ENCODE measurements around the gene CENPU. TPM values are rescaled to one million over a fixed set of nuclear protein-coding genes. Genes with fewer than 3 reads are reported as not detected.
A peak's percentile ranks its signal among the peaks of the same experiment; 100 is the strongest.

CENPU gene
- total and polyA plus RNA-seq, 5 donors: 0.66 to 1.8 (median 1.4) TPM

DNA sequence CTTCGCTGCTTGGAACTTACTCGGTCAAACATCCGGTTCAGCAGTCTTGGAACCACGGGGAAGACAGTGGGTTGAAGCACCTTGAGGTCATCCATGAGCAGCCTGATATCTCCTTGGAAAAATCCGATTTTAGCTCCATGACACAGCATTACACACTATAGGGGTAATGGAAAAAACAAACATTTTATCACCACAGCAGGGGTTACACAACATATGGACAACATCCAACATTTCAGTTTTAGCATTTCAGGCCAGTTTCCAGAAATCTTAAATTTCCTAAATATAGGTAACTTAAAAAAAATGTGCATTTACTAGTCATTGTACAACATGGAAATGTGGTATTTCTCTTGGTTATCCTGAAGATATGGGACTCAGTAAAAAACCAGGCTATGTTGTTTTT is 34.4 kb upstream of the CENPU start:
- no peaks in the 10 kb centered on the region for H3K4me1 ChIP-seq (ENCODE audit: control insufficient read depth, insufficient read depth, low read length)
- ATAC-seq: no peak
- no peaks in the 10 kb centered on the region for H3K9me3 ChIP-seq (ENCODE audit: control insufficient read depth, low read length)
- no peaks in the 10 kb centered on the region for H3K27me3 ChIP-seq (ENCODE audit: control insufficient read depth, insufficient read depth)
- DNase-seq: no peak
- no peak overlapping the region for H3K27ac ChIP-seq (ENCODE audit: low read length)
- intact Hi-C loops (cut with DNase I): no loop called here
- no peak overlapping the region for H3K4me3 ChIP-seq (ENCODE audit: low read length)
- WGBS: 80% methylated on average over 5 of the region's 5 CpGs

DNA sequence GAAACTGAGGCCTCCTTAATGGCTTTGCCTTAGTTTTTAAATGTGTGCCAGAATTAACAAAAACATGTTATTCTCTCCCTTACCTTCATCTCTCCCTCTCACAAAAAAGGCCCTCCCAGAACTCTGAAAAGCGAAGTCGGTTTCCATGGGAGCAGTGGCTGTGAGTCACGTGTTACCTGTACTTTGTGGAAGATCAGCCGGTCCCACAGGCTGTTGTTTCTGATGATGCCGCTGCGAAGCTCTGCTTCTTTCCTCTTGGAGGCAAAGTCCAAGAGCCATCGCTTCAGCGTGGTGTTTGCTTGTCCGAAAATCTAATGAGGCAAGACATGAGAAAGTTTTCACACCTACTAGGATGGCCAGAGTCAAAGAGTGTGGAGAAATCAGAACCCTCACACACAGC is 32.5 kb upstream of the CENPU start:
- DNase-seq (no peak), ATAC-seq (no peak)
- 97% methylated on average over 9 of the region's 9 CpGs for WGBS
- no peaks in the 10 kb centered on the region for H3K4me1 ChIP-seq (ENCODE audit: control insufficient read depth, insufficient read depth, low read length)
- H3K27me3 ChIP-seq (ENCODE audit: control insufficient read depth, insufficient read depth): no peaks in the 10 kb centered on the region
- no peak overlapping the region for H3K27ac ChIP-seq (ENCODE audit: low read length)
- H3K9me3 ChIP-seq (ENCODE audit: control insufficient read depth, low read length): no peaks in the 10 kb centered on the region
- no peak overlapping the region for H3K4me3 ChIP-seq (ENCODE audit: low read length)
- intact Hi-C loops (cut with DNase I): no loop called here

DNA sequence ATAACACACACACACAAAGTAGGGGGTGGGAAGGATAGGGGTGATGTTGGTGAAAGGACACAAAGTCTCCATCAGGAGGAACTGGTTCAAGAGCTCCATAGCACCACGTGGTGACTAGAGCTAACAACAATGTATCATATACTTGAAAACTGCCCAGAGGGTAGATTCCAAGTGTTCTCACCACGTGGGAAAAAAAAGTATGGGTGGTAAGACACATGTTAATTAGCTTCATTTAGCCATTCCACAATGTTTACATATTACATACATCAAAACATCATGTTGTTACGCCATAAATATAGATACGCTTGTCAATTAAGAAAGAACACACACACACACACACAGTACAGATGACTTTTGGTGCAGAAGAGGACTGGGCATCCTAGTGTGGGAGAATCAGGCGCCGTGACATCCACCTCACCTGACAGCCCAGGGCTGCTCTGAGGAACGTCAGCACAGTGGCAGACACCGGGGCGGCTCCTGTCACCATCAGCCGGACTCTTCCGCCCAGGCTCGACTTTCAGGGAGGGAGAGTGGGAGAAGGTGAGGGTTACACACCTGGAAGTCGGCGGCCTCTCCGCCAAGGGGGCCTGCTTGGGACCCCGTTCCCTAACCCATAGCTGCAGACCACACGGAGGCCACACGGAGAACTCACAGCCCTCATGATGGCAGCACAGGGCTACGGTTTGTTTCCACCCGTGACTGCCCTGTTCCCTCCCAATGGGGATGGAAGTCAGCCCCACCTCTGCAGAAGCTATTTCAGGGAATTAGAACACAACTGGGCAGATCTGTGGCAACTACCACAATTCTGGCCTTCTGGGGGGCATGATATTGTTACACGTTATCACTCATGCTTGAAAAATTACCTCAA is 31.8 kb upstream of the CENPU start:
- no peaks in the 10 kb centered on the region for H3K9me3 ChIP-seq (ENCODE audit: control insufficient read depth, low read length)
- 84% methylated on average over 21 of the region's 21 CpGs for WGBS
- no peak for ATAC-seq
- H3K27me3 ChIP-seq (ENCODE audit: control insufficient read depth, insufficient read depth): no peaks in the 10 kb centered on the region
- DNase-seq: no peak
- no peak overlapping the region for H3K27ac ChIP-seq (ENCODE audit: low read length)
- no peak overlapping the region for H3K4me3 ChIP-seq (ENCODE audit: low read length)
- no peaks in the 10 kb centered on the region for H3K4me1 ChIP-seq (ENCODE audit: control insufficient read depth, insufficient read depth, low read length)
- intact Hi-C loops (cut with DNase I): no loop called here

DNA sequence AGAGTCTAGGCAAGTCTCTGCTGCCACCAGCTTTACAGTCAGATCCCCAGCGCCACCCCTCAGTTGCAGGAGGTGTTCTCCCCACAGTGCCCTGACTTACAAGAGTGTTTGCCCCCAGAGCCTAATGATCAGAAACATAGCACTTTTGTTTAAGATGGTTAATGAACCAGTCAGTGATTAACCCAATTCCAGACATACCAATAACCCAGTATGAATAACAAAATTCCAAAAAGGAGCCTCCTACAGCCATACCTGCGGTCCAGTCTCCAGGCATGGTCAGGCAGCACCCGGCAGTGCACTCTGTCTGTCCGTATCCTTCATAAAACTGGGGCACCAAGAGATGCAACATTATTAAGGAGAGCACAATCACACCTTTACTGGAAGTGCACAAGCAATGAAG is 30.7 kb upstream of the CENPU start:
- no peaks in the 10 kb centered on the region for H3K27me3 ChIP-seq (ENCODE audit: control insufficient read depth, insufficient read depth)
- H3K4me1 ChIP-seq (ENCODE audit: control insufficient read depth, insufficient read depth, low read length): no peaks in the 10 kb centered on the region
- H3K27ac ChIP-seq (ENCODE audit: low read length): no peak overlapping the region
- WGBS: 95% methylated on average over 4 of the region's 4 CpGs
- intact Hi-C loops (cut with DNase I): no loop called here
- H3K4me3 ChIP-seq (ENCODE audit: low read length): no peak overlapping the region
- ATAC-seq (no peak), DNase-seq (no peak)
- H3K9me3 ChIP-seq (ENCODE audit: control insufficient read depth, low read length): no peaks in the 10 kb centered on the region

DNA sequence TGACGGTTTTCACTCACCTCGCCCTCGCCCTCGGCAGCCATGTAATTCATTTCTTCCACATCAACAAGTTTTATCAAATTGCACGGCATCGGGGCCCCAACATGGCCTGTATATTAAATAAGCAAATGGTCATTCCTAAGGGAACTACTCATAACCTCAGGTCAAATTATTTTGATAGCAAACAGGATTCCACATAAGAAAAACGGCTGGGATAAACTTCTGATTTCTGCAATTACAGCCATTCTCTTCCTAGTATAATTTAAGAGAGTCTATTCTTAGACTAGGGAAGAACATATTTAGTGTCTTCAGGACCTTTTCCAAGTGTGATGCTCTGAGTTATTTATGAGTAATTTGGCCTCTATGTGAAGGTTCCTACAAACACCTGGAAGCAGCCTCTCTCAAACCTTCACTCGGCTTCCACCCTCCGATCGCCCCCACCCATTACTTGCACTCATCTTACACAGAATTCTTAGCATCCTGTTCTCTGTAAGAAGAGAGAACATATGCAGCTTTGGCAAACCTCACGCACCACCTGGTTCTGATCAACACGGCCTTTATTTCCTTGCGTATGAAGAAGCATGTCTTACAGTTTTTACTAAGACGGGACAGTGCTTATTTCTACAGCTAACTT is 29.4 kb upstream of the CENPU start:
- no peak overlapping the region for H3K27ac ChIP-seq (ENCODE audit: low read length)
- intact Hi-C loops (cut with DNase I): no loop called here
- ATAC-seq: no peak

DNA sequence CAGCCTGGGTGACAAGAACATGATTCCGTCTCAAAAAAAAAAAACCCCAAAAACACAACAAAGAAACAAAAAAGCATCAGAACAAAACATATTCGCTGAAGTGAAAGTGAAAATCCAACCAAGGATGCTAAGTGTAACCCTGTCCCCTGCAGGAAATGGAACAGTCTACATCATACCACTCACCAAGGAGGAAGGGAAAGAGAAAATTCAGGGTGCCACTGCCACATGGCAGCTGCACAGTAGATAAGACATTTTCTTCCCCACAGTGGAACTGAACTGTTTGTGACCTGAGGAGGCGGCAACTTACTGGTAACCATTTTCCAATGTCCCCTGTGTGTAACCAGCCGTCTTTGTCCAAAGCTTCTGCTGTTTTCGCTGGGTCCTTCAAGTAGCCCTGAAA is 28.2 kb upstream of the CENPU start:
- intact Hi-C loops (cut with DNase I): no loop called here
- DNase-seq (no peak), ATAC-seq (no peak)
- 85% methylated on average over 5 of the region's 5 CpGs for WGBS
- H3K9me3 ChIP-seq (ENCODE audit: control insufficient read depth, low read length): no peaks in the 10 kb centered on the region
- H3K4me3 ChIP-seq (ENCODE audit: low read length): no peak overlapping the region
- no peaks in the 10 kb centered on the region for H3K4me1 ChIP-seq (ENCODE audit: control insufficient read depth, insufficient read depth, low read length)
- H3K27ac ChIP-seq (ENCODE audit: low read length): no peak overlapping the region
- H3K27me3 ChIP-seq (ENCODE audit: control insufficient read depth, insufficient read depth): no peaks in the 10 kb centered on the region

More for the DNA sequence above, 29.4 kb upstream of the CENPU start:
- Histone ChIP-seq H3K4me3 (ENCODE audit: low read length) (no peak overlapping the region), H3K27me3 (ENCODE audit: control insufficient read depth, insufficient read depth) (no peaks in the 10 kb centered on the region), H3K9me3 (ENCODE audit: control insufficient read depth, low read length) (no peaks in the 10 kb centered on the region), H3K4me1 (ENCODE audit: control insufficient read depth, insufficient read depth, low read length) (no peaks in the 10 kb centered on the region)
- DNase-seq: no peak
- WGBS: 84% methylated on average over 14 of the region's 14 CpGs

DNA sequence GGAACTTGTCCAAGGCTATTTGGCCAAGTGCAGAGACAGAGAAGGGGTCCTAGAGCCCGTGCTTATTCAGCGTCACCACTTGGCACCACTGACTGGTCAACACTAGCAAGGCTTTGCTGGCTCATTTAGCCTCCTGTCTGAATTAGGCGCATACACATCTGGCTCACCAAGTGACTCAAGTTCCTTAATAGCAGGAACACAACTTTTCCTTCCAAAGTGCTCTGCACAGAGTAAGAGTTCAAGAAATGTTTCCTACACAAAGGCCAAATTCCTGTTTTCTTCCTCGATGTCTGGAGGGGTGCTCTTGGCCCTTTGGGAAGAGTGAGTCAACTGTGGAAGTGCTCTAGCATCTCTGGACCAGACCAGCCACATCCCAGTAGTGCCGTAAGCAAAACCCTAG is 26.8 kb upstream of the CENPU start:
- Histone ChIP-seq H3K27ac (ENCODE audit: low read length) (no peak overlapping the region), H3K4me1 (ENCODE audit: control insufficient read depth, insufficient read depth, low read length) (no peaks in the 10 kb centered on the region), H3K4me3 (ENCODE audit: low read length) (no peak overlapping the region), H3K9me3 (ENCODE audit: control insufficient read depth, low read length) (no peaks in the 10 kb centered on the region), H3K27me3 (ENCODE audit: control insufficient read depth, insufficient read depth) (no peaks in the 10 kb centered on the region)
- ATAC-seq (no peak), DNase-seq (no peak)
- WGBS: 87% methylated on average over 5 of the region's 5 CpGs
- intact Hi-C loops (cut with DNase I): no loop called here

DNA sequence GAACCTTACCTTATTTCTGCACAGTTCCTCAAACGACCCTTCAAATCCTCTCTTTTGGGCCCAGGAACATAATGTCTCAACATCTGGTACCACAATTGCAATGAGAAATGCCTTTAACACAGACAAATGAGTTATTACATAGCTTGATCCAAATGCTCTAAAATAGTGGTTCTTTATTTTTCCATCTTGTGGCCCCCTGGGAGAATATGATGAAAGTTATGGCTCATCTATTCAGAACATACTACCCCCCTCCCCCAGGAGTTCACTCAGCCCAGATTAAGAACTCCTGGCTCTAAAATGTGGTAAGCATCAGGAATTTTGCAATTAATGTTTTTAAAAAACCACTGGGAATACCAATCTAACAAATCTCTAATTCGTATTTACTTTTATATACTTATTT is 23.9 kb upstream of the CENPU start:
- Histone ChIP-seq H3K27me3 (ENCODE audit: control insufficient read depth, insufficient read depth) (no peaks in the 10 kb centered on the region), H3K27ac (ENCODE audit: low read length) (no peak overlapping the region), H3K9me3 (ENCODE audit: control insufficient read depth, low read length) (no peaks in the 10 kb centered on the region), H3K4me1 (ENCODE audit: control insufficient read depth, insufficient read depth, low read length) (no peaks in the 10 kb centered on the region), H3K4me3 (ENCODE audit: low read length) (no peak overlapping the region)
- intact Hi-C loops (cut with DNase I): no loop called here
- ATAC-seq: peak; percentile 60 to 61
- 40% methylated on average over 2 of the region's 2 CpGs for WGBS
- no peak for DNase-seq

DNA sequence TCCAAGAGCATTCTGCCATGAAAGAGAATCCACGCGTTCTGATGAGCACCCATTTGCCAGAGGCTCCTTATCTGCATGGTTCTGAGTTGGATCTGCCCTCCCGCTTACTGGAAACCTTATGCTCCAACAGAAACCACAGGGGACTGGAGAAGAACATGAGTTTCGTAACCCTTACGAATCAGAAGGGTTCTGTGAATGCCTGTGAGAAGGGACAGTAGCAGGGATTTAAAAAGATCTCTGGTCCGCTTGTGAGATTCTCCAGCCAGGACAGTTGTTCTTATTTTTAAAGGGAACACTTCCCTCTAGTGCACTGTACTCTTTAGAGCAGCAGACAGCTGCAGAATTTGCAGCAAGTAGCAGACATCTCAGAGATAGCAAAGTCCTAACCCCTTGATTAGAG is 22.5 kb upstream of the CENPU start:
- H3K4me1 ChIP-seq (ENCODE audit: control insufficient read depth, insufficient read depth, low read length): no peaks in the 10 kb centered on the region
- peak; percentile 89 to 90 for ATAC-seq

DNA sequence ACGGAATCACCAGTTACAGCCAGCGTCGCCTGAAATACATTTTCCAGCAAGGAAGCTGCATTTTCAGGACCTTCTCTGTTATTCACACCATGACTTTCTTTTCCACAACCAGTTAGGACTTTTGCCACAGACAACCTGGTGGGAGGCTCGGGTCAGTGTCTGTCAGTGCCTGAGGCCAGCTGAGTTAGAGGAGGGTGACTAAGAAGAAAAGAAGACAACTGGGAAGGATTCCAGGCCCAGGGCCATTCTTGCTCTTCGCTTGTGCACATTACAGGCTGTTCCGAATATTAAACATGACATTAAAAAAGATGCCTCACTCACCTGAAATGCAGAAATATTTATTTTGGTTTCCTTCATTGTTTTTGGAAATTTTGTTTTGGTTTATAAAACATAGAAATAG is 21.4 kb upstream of the CENPU start:
- 80% methylated on average over 6 of the region's 6 CpGs for WGBS
- Histone ChIP-seq H3K4me1 (ENCODE audit: control insufficient read depth, insufficient read depth, low read length) (peaks cover 4% of the 10 kb centered on the region), H3K4me3 (ENCODE audit: low read length) (no peak overlapping the region), H3K27me3 (ENCODE audit: control insufficient read depth, insufficient read depth) (no peaks in the 10 kb centered on the region), H3K27ac (ENCODE audit: low read length) (peak overlapping the region; percentile 39), H3K9me3 (ENCODE audit: control insufficient read depth, low read length) (no peaks in the 10 kb centered on the region)
- intact Hi-C loops (cut with DNase I): no loop called here
- peak in 1 of 3 donors; percentile 47 for DNase-seq
- ATAC-seq: peak; percentile 11 to 55

More for the DNA sequence above, 22.5 kb upstream of the CENPU start:
- Histone ChIP-seq H3K4me3 (ENCODE audit: low read length) (no peak overlapping the region), H3K27ac (ENCODE audit: low read length) (peak overlapping the region; percentile 25), H3K9me3 (ENCODE audit: control insufficient read depth, low read length) (no peaks in the 10 kb centered on the region), H3K27me3 (ENCODE audit: control insufficient read depth, insufficient read depth) (no peaks in the 10 kb centered on the region)
- intact Hi-C loops (cut with DNase I): no loop called here
- peak in 2 of 3 donors; percentile 46 to 48 for DNase-seq
- 41% methylated on average over 6 of the region's 6 CpGs for WGBS

DNA sequence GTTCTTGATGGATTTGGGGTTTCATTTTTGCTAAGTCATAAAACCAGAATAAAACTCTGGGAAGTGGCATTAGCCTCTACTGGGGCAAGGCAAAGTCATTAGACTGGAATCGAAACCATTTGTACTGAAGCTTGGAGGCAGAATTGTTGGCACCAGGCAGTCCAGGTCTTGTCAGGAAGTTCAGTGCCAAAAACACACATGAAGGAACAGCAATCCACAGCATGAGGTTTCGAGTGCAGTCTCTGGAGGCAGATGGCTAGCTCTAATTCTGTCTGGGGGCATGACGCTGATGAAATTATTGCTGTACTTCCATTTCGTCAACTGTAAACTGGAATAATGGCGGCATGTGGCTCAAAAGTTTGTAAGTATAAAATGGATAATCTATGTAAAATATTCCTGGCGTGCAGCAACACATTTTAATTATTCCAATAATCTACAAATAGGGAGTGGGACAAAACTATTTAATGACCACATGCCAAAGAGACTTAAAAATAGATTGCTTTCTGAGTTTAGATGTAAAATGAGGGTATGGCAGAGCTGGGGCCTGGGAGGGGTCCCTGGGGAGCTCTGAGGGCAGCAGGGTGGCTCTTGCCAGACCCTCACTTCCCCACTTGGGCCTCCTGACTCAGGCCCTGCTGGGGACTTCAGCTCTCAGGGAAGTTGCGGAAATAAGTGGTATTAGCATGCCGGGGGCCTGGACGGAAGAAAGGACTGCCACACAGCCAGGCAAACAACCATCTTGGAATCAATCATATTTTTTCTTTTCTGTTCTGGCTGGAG is 18.8 kb upstream of the CENPU start:
- Histone ChIP-seq H3K4me3 (ENCODE audit: low read length) (no peak overlapping the region), H3K27me3 (ENCODE audit: control insufficient read depth, insufficient read depth) (no peaks in the 10 kb centered on the region), H3K27ac (ENCODE audit: low read length) (no peak overlapping the region), H3K4me1 (ENCODE audit: control insufficient read depth, insufficient read depth, low read length) (peaks cover 4% of the 10 kb centered on the region), H3K9me3 (ENCODE audit: control insufficient read depth, low read length) (no peaks in the 10 kb centered on the region)
- DNase-seq (no peak), ATAC-seq (no peak)
- WGBS: 87% methylated on average over 9 of the region's 9 CpGs
- intact Hi-C loops (cut with DNase I): loop anchor here in 1 of 4 donors (5.0 kb wide), 1 partner anchor 60 kb away; no protein-coding TSS in a partner anchor

Measured in right cardiac atrium (tissue), 5 donors.